ENCODE measurements around the gene UNC5C.

UNC5C gene

GRCh38 chr4:95343235-95343634, 205.5 kb downstream of the UNC5C start:
- no peak for DNase-seq (ENCODE audit: low read depth)

- no peak for DNase-seq (ENCODE audit: low read depth)
Observed at GRCh38 chr4:95340191-95340590, 208.6 kb downstream of the UNC5C start.

DNA sequence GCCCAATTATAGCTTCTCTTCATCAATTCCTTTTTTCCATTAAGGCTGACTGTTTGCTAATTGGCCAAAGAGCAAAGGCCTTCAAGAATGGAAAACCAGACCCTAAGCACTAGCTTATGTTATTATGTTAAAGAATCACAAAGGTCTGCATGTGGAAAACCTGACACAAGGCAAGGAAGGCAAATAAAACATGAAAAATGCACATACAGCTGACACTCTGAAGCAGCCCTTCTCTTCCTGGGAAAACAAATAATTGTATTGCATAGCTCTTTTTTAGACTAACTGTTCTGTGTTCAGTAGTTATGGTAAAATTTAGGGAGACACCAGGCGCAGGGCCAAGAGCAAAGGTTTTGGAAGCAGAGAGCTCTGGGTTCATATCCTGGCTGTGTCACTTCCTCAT, 223.1 kb downstream of the UNC5C start:
- DNase-seq (ENCODE audit: low read depth) = no peak

DNA sequence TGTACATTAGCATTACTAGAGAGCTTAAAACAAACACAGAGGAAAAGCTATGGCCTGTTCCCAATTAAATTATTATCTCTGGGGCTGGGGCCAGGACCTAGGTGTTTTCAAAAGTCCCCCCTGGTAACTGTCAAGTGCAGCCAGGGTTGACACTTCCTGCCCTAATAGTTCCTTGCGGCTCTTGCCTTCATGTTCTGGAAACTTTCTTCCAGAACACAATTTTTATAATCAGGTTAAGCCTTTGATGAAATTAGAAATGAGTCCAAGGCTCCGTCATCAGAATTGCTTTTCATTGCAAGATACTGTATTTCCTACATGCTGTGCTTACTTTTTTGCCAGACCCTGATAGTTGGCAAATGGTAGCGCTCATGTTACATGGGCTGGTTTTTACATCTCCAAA, 229.6 kb downstream of the UNC5C start:
- no peak for DNase-seq (ENCODE audit: low read depth)

DNA sequence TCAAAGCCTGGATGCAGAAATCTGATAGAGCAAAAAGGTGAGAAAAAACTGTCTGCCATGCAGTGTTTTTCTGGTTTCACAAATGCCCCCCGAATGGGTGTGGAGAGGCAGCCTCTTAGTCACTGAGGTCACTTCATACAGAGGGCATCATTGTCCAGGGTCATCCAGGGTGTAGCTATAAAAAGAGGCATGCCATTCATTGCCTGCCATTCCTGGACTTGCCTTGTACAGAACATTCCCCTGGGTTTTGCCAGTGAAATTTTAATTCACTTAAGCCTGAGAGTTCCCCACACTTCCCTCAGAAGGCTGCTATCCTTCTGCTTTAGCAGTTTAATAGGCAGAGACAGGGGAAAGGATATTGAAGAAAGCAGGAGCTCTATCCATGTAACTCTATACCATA, 230.3 kb downstream of the UNC5C start:
- DNase-seq (ENCODE audit: low read depth) = no peak

DNA sequence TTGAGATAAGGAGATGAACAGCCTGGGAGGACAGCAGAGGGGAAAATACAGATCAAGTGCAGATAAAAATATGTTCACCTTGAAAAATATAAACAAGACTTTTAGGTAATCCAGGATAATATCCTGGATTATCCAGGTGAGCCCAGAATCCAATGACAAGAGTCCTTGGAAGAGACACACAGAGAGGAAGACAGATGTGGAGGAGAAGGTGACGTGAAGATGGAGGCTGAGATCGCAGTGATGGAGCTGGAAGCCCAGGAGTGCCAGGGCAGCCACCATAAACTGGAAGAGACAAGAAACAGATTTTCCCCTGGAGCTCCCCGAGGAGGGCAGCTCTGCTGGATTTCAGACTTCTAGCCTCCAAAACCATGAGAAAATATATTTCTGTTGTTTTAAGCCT, 230.7 kb downstream of the UNC5C start:
- no peak for DNase-seq (ENCODE audit: low read depth)

DNA sequence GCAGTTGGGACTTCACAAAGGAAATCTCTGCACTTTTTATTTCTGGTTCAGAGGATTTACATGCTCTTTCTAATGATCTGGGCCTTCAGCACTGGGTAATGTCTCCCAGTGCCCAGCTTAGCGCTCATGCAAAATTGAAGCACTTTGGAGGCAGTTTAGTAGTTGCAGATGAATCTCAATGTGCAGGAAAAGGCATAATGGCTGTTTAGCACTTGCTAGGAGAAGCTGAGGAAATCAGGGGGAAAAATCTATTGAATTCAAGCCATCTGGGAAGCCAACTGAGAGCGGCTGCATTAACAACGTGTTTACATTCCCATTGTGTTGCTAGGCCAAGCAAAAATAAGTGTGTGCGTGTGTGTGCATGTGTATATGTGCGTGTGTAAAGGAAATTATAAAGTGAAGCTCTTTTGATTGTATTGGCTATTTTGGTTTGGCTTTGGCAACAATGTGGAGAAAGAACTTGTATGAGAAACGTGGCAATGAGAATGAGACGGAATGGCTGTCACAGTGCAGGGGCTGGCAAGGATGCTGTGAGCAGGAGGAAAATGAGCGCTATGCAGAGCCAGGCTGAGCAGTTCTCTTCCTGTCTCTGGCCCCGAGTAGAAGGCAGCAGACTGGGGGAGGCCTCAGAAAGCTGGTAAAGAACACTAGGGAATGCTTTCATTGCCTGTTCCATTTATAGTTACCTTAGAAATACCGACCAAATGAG, 231.5 kb downstream of the UNC5C start:
- DNase-seq (ENCODE audit: low read depth) = no peak

DNA sequence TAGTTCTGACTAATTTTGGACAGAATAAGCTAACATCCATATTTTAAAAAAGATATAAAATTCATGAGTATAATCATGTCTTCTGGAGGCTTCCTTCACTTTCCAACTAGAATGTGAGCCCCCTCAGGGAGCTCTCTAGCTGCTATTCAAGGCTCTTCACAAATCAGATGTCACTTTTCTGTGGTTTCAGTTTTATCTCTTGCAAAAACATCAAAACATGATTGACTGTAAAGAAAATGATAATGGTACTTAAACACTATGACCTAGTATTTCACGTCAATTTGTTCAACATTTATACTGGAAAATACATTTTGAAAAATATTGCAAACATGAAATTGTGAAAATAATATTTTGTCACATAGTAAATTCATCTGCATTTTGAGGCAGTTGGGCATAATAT, 234.2 kb downstream of the UNC5C start:
- DNase-seq (ENCODE audit: low read depth) = no peak

GRCh38 chr4:95304898-95305297, 243.9 kb downstream of the UNC5C start:
- no peak for DNase-seq (ENCODE audit: low read depth)

DNA sequence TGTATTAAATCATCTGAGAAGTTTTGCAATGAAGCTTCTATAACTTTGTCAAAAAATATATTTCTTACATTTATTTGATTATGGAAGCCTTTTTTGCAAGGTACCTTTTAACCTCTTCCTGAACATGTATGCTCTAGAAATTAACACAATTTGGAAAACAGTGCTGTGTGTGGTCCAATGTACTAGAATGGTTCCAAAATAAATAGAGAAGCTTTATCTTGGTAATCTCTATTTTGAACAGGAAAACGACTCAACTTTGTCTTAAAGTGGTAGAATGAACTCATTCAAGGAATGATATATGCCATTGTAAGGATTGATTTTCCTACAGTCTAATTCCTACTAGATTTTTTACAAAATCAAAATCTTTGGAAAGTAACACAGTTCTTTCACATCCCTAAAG, 248.5 kb downstream of the UNC5C start:
- DNase-seq (ENCODE audit: low read depth) = no peak

GRCh38 chr4:95296052-95296451, 252.7 kb downstream of the UNC5C start:
- no peak for DNase-seq (ENCODE audit: low read depth)

DNA sequence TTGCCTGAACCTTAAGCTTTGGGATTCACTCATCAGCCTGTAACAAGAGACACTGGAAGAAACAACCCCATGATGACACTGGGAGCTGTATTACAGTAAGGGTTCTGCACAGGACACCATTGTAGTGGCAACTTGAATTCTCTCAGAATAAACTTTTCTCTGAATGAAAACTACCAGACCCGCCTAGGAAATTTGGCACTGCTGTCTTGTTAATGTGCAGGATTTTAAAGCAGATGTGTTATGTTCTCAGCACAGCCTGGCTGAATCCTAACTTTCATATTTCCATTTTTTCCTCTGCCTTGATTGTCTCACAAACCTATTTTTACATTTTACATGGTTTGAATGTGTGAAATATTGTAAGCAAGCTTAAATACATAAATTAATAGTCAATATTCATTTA, 253.6 kb downstream of the UNC5C start:
- no peak for DNase-seq (ENCODE audit: low read depth)

DNA sequence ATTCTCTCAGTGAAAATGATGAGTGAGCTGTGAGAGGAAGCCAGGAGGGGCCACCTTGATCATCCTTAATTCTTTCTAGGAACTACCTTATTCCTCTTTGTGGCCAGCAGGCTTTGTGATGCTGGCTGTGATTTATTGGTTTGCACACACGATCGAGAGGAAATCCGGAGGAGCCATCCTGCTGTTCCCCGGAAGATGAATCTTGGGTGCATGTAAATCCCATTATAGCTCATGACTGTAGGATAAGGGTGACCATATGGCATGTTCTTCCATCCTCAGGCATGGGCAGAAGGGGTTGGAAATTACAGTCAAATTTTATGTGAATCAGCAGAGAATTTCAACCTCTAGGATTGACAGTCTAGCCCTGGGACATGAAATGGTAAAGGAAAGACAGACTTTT, 254.5 kb downstream of the UNC5C start:
- no peak for DNase-seq (ENCODE audit: low read depth)

- no peak for DNase-seq (ENCODE audit: low read depth)
Observed at GRCh38 chr4:95293014-95293413, 255.8 kb downstream of the UNC5C start.

DNA sequence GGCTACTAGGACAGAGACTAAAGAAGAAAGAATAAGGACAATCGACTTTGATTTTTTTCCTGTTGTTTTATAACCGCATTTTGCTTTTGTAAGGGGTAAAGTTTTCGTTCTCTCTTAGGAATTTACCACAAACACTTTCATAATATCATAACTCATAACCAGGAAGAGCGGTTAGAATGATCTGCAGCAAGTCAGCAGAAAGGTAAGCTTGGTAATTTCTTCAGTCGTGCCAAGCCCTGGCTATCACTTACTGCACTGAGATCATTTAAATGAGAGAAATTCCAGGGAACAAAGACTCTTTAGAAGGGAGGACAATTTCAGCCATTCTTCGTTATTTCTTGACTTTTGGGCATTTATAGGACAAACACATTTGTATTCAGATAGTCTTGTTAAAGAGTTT, 258.1 kb downstream of the UNC5C start:
- no peak for DNase-seq (ENCODE audit: low read depth)

DNA sequence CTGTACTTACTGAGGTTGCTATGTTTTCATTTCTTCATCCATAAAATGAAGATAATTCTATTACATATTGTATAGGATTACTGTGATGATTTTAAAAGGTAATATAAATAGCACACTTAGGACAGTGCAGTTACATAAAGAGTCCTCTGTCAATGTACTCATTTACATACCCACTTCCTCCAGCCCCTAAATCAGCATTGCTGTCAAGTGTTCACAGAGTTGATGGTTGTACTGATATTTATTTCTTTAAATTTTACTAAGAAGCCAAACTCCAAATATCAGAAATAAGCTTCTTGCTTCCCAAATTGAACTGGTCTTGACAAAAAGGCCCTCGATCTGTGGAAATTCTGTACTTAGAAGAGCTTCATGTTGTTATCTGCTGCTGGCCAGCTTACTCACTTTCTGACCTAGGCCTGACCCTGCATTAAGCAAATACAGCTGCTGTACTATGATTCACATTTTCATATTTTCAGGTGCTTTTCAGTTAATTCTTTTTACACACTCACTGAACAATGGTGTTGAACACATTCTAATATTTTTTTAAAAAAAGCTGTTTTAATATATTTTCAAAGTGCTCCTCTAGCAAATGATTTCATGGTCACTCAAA, 259.6 kb downstream of the UNC5C start:
- no peak for DNase-seq (ENCODE audit: low read depth)

DNA sequence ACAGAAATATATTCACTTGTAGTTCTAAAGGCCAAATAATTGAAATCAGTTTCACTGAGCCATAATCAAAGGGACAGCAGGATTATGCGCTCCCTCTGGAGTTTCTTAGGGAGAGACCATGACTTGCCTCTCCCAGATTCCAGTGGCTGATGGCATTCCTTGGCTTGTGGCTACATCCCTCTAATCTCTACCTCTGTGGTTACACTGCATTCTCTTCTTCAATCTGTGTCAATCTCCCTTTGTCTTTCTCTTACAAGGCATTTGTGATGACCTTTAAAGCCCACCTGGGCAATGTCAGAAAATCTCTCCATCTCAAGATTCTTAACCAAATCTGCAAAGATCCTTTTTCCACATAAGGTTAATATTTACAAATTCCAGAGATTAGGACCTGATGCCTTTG, 260.2 kb downstream of the UNC5C start:
- DNase-seq (ENCODE audit: low read depth) = no peak

- DNase-seq (ENCODE audit: low read depth) = no peak
Observed at GRCh38 chr4:95285797-95286196, 263.0 kb downstream of the UNC5C start.

- DNase-seq (ENCODE audit: low read depth) = no peak
Observed at GRCh38 chr4:95284655-95285054, 264.1 kb downstream of the UNC5C start.

DNA sequence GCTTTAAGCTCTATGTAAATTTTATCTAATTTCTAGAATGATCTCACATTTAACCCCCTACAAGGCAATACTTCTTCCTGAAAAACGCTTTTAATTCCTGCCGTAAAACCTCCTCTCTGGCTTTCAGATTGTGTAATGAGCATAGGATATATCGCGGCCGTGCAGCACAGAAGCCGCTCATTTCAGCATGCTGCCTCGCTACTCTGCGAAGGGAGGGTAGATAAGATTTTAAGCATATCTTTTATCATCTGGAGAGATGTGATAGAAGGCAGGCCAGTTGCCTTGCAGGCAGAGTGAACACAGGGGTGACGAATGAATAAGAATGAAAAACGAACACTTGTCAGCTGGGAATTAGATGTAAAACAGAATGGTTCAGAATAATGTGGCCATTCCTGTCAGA, 265.5 kb downstream of the UNC5C start:
- no peak for DNase-seq (ENCODE audit: low read depth)

DNA sequence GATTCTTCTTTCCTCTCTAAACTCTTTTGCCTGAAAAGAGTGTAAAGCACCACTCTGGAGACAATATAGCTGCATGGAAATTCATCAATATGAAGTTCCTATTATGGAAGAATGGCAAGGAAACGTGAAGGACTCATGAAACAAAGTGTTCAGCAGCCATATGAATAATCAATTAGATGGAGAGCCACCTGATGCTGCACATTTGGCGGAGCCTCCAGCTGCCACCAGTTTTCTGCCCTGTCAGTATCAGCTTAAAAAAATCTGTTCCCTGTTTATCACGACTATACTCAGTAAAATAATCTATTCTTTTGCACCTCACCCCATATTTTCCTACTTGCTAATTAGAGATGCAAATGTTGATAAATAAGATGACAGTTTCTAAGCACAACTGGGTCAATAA, 276.0 kb downstream of the UNC5C start:
- DNase-seq (ENCODE audit: low read depth) = no peak

- no peak for DNase-seq (ENCODE audit: low read depth)
Observed at GRCh38 chr4:95272036-95272435, 276.7 kb downstream of the UNC5C start.

GRCh38 chr4:95268819-95269565, 279.8 kb downstream of the UNC5C start:
- no peak for DNase-seq (ENCODE audit: low read depth)

DNA sequence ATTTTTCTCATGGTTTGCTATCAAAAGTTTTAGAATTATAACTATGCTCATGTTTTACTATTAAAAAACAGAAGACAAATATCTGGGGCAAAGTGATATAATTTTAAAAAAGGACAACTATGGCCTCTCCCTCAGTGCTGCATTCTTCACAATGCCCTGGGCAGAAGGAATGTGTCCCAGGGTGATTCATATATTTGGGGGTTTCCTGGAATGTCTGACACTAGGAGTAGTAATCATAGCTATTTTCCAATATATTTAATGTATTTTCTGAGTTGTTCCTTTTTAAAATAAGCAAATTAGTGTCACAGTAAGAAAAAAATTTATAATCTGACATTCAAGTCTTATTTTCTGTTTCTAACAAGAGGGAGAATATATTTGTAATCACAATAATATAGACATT, 281.7 kb downstream of the UNC5C start:
- DNase-seq (ENCODE audit: low read depth) = no peak
